OCI-LY3 (cell line): Measurements from ENCODE around the gene BOLL.

Source experiments
- EZH2phosphoT487 ChIP-seq: fragments of 200-600 bp; shearing (Covaris generic); IDR thresholded peaks from 2 replicates; pipeline ENCODE4 v1.6.1; 2018; ENCODE audit warnings: antibody characterized with exemption, mixed run types, low read depth
- TF ChIP-seq, protein P1 (sequence below): fragments of 200-600, 300-600 bp; sonication (generic); IDR thresholded peaks from 2 replicates; pipeline ENCODE4 v1.5.1; 2014; ENCODE audit warnings: antibody characterized with exemption, low read length, low read depth

DNA sequence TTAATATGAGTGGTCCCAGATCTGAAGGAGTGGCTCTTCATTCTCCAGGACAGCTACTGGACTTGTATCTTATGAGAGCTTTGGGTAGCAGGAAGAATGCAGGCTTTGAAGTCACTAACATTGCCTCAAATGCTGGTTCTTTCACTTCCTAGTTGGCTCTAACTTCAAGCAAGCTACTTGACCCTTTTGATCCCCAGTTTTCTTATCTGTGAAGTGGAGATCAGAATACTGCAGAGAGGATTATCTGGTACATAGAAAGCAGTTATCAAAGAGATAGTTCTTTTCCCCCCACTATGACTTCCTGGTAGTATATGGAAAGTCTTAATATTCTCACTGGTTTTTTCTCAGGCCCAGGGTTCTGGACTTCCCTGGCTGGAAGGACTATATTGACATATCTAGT is 15.9 kb upstream of the BOLL start:
- TF ChIP-seq, protein P1, sequence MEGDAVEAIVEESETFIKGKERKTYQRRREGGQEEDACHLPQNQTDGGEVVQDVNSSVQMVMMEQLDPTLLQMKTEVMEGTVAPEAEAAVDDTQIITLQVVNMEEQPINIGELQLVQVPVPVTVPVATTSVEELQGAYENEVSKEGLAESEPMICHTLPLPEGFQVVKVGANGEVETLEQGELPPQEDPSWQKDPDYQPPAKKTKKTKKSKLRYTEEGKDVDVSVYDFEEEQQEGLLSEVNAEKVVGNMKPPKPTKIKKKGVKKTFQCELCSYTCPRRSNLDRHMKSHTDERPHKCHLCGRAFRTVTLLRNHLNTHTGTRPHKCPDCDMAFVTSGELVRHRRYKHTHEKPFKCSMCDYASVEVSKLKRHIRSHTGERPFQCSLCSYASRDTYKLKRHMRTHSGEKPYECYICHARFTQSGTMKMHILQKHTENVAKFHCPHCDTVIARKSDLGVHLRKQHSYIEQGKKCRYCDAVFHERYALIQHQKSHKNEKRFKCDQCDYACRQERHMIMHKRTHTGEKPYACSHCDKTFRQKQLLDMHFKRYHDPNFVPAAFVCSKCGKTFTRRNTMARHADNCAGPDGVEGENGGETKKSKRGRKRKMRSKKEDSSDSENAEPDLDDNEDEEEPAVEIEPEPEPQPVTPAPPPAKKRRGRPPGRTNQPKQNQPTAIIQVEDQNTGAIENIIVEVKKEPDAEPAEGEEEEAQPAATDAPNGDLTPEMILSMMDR = no peak
- no peak for TF ChIP-seq EZH2phosphoT487
